Measurements from ENCODE around the gene NAALADL2. TPM values are rescaled to one million over a fixed set of nuclear protein-coding genes. Genes with fewer than 3 reads are reported as not detected.

NAALADL2 gene
- total RNA-seq, 2 donors from 2014 or later, result 8.5 to 24.3 TPM

DNA sequence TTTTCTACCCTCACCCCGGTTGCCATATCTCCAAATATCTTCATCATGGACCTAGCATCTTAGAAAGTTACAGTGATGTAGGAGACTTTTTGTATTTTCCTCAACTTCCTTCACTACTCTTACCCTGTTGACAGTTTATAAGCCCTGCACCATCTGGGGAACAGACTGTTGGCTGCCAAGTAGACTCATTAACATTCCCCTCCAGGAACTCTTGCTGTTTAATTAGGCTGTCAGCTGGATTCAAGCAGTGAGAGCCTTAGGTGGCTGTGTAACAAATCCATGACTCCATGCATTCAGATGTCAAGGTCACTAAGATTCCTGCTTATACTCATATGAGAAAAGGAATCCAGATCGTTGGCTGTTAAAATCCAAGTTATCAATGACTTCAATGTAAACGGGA, 198.3 kb downstream of the NAALADL2 start:
- Histone ChIP-seq H3K9ac (ENCODE audit: low read depth in 2 of 2, low read length in 2 of 2) (no peak overlapping the region), H3K4me3 (no peak overlapping the region), H3K36me3 (no peaks in the 10 kb centered on the region), H3K27me3 (no peaks in the 10 kb centered on the region), H3K4me1 (no peaks in the 10 kb centered on the region), H3K27ac (no peak overlapping the region), H3K9me3 (no peaks in the 10 kb centered on the region)
- TF ChIP-seq, protein P1, sequence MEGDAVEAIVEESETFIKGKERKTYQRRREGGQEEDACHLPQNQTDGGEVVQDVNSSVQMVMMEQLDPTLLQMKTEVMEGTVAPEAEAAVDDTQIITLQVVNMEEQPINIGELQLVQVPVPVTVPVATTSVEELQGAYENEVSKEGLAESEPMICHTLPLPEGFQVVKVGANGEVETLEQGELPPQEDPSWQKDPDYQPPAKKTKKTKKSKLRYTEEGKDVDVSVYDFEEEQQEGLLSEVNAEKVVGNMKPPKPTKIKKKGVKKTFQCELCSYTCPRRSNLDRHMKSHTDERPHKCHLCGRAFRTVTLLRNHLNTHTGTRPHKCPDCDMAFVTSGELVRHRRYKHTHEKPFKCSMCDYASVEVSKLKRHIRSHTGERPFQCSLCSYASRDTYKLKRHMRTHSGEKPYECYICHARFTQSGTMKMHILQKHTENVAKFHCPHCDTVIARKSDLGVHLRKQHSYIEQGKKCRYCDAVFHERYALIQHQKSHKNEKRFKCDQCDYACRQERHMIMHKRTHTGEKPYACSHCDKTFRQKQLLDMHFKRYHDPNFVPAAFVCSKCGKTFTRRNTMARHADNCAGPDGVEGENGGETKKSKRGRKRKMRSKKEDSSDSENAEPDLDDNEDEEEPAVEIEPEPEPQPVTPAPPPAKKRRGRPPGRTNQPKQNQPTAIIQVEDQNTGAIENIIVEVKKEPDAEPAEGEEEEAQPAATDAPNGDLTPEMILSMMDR (IDR thresholded peaks at IDR 0.05), result no peak
- intact Hi-C loops (cut with DNase I), result no loop called here
- no peak for DNase-seq

DNA sequence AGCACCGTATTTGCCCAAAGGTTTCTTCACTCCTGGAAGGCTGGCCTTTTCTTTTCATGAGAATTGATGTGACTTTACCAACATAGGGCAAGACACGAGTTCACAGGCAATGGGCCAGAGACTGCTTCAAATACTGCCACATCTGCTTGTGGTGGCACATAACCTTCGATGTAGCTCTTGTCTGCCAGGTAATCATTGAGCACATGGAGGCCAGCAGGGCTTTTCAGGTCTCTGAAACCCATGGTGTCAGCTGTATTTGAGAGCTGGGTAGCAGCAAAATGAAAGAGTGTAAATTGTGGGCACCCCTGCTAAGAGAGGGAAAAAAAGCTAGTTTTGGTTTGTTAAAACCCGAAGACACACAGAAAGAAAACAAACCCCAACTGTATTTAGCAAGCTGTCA, 200.7 kb downstream of the NAALADL2 start:
- no peak overlapping the region for H3K9ac ChIP-seq (ENCODE audit: low read depth in 2 of 2, low read length in 2 of 2)
- H3K27ac ChIP-seq, result no peak overlapping the region
- no peaks in the 10 kb centered on the region for H3K9me3 ChIP-seq
- H3K27me3 ChIP-seq, result no peaks in the 10 kb centered on the region
- TF ChIP-seq, protein P1 (IDR thresholded peaks at IDR 0.05), result no peak
- no peaks in the 10 kb centered on the region for H3K4me1 ChIP-seq
- DNase-seq, result no peak
- intact Hi-C loops (cut with DNase I), result no loop called here
- no peaks in the 10 kb centered on the region for H3K36me3 ChIP-seq
- H3K4me3 ChIP-seq, result no peak overlapping the region

DNA sequence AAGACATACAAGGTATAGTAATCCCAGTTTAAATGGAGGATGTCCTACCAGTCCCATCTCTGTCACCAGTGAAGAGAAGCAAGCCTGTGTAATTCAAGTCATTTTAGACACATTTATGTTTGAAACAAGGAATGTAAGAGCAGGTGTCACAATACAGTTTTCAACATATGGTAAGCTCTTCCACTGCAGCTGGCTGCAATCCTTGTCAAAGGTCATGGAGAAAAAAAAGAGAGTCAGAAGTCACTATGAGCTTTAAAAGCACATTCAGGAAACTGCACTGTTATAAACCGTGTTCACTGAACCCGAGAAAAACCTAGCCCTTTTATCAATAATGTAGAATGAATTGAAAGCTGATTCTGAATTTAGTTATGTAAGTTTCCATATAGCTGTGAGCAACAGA, 206.4 kb downstream of the NAALADL2 start:
- H3K27ac ChIP-seq, result no peak overlapping the region
- no peaks in the 10 kb centered on the region for H3K9me3 ChIP-seq
- no peak overlapping the region for H3K4me3 ChIP-seq
- TF ChIP-seq, protein P1 (IDR thresholded peaks at IDR 0.05), result no peak
- H3K36me3 ChIP-seq, result no peaks in the 10 kb centered on the region
- no peak for DNase-seq
- no peak overlapping the region for H3K9ac ChIP-seq (ENCODE audit: low read depth in 2 of 2, low read length in 2 of 2)
- H3K27me3 ChIP-seq, result no peaks in the 10 kb centered on the region
- no peaks in the 10 kb centered on the region for H3K4me1 ChIP-seq
- intact Hi-C loops (cut with DNase I), result no loop called here

DNA sequence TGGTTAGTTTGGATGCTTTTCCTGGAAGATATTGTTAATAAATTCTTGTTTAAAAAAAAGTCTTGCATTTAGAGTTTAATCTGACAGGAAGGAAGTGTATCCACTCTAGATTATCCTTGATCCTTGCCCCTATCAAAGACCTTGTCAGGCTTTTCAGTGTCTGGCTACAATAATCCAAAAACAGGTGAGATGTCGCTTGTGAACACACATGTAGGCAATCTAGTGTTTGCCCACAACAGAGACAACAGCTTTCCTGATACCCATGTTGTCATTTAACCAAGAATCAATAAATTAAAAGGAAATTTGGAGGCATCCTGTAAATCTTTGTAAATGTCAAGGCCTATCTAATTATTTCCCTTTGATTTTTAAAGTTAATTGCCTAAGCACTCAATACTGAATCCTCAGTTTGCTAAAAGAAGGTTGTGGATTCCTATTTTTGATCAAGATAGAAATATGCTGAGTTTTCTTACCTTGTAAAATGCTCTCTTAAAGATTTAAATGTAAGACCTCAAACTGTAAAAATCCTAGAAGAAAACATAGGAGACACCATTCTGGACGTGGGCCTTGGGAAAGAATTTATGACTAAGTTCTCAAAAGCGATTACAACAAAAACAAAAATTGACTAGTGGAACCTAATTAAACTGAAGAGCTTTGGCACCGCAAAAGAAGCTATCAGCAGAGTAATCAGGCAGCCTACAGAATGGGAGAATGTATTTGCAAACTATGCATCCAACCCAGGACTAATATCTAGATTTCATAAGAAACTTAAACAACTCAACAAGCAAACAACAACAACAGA, 207.7 kb downstream of the NAALADL2 start:
- intact Hi-C loops (cut with DNase I), result no loop called here
- no peak for DNase-seq
- Histone ChIP-seq H3K27me3 (no peaks in the 10 kb centered on the region), H3K9ac (ENCODE audit: low read depth in 2 of 2, low read length in 2 of 2) (no peak overlapping the region), H3K36me3 (no peaks in the 10 kb centered on the region), H3K9me3 (no peaks in the 10 kb centered on the region), H3K4me1 (no peaks in the 10 kb centered on the region), H3K4me3 (no peak overlapping the region), H3K27ac (no peak overlapping the region)
- TF ChIP-seq, protein P1 (IDR thresholded peaks at IDR 0.05), result no peak

DNA sequence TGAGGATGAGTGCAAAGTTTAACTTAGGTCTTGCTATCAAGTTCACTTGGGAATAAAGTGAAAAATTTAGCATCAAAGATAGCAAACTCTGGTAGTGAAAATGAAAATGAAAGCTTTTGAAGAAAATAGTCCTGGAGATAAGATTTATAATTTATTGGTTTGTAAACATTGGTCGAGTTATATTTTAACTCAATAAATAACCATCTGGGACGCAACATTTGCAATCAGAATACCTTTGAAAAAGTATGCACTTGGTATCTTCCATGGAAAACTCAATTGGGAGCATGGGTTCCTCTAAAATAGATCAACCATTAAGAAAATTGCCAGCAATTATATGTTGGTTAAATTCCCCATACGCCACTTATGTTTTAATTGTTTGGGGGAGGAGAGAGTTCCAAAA, 209.5 kb downstream of the NAALADL2 start:
- no peak for DNase-seq
- Histone ChIP-seq H3K36me3 (no peaks in the 10 kb centered on the region), H3K9ac (ENCODE audit: low read depth in 2 of 2, low read length in 2 of 2) (no peak overlapping the region), H3K27ac (no peak overlapping the region), H3K4me1 (no peaks in the 10 kb centered on the region), H3K4me3 (no peak overlapping the region), H3K9me3 (no peaks in the 10 kb centered on the region), H3K27me3 (no peaks in the 10 kb centered on the region)
- TF ChIP-seq, protein P1 (IDR thresholded peaks at IDR 0.05), result no peak
- intact Hi-C loops (cut with DNase I), result no loop called here
